Kidney epithelial cell (primary cell): ENCODE data around the gene FAM47E. TPM values are rescaled to one million over a fixed set of nuclear protein-coding genes. Genes with fewer than 3 reads are reported as not detected.
"Not testable (repeated sequence)": the region's sequence is repeated elsewhere in the genome, so short reads cannot be mapped to it uniquely, and the experiment has no call there.

Experiments used
- DNase-seq: peaks from one replicate; pipeline ENCODE4 v3.0.0-alpha.2; 2010; ENCODE audit warnings: low read depth
- H3K27me3 ChIP-seq: 2 replicates; pipeline ENCODE4 v1.6.0; 2011; ENCODE audit warnings: low read length; ENCODE audit not compliant: control insufficient read depth, insufficient read depth
- H3K36me3 ChIP-seq: 2 replicates; pipeline ENCODE4 v1.5.1; 2011; ENCODE audit warnings: low read length; ENCODE audit not compliant: control insufficient read depth, insufficient read depth
- H3K4me3 ChIP-seq: 2 replicates; pipeline ENCODE4 v1.5.1; 2011; ENCODE audit warnings: low read depth, mild to moderate bottlenecking, control low read depth, low read length
- CTCF ChIP-seq: IDR thresholded peaks from 2 replicates; pipeline ENCODE4 v1.5.1; 2011; ENCODE audit warnings: mild to moderate bottlenecking, moderate library complexity, low read length, control low read depth, inconsistent platforms; ENCODE audit not compliant: insufficient read depth, poor library complexity, severe bottlenecking
- total RNA-seq: library from RNA; depleted of rRNA; stranded (reverse); fragments of >200 nt; gene quantifications from 2 replicates; pipeline ENCODE4 v1.2.3, GENCODE V29; 2015

Gene FAM47E
- total RNA-seq, 1 donor from 2014 or later, result 2.3 TPM

- Histone ChIP-seq H3K27me3 (no peaks in the 10 kb centered on the region), H3K4me3 (no peak overlapping the region), H3K36me3 (no peaks in the 10 kb centered on the region)
- DNase-seq, result no peak
- no peak for TF ChIP-seq CTCF
These were observed 27.1 kb downstream of the FAM47E start for GRCh38 chr4:76278583-76278982.

- no peak overlapping the region for H3K4me3 ChIP-seq
- TF ChIP-seq CTCF, result no peak
- no peaks in the 10 kb centered on the region for H3K36me3 ChIP-seq
- DNase-seq, result no peak
- no peaks in the 10 kb centered on the region for H3K27me3 ChIP-seq
These were observed 27.9 kb downstream of the FAM47E start for GRCh38 chr4:76279462-76279861.

GRCh38 chr4:76280488-76281441, 29.2 kb downstream of the FAM47E start:
- no peak overlapping the region for H3K4me3 ChIP-seq
- no peaks in the 10 kb centered on the region for H3K27me3 ChIP-seq
- H3K36me3 ChIP-seq, result no peaks in the 10 kb centered on the region
- TF ChIP-seq CTCF, result no peak
- DNase-seq, result no peak

GRCh38 chr4:76281594-76281993, 30.1 kb downstream of the FAM47E start:
- not testable (repeated sequence) for H3K4me3 ChIP-seq, H3K36me3 ChIP-seq, DNase-seq, H3K27me3 ChIP-seq

GRCh38 chr4:76282941-76283689, 31.6 kb downstream of the FAM47E start:
- H3K4me3 ChIP-seq, result no peak overlapping the region
- TF ChIP-seq CTCF, result no peak
- no peaks in the 10 kb centered on the region for H3K36me3 ChIP-seq
- H3K27me3 ChIP-seq, result no peaks in the 10 kb centered on the region
- no peak for DNase-seq

GRCh38 chr4:76283900-76284299, 32.4 kb downstream of the FAM47E start:
- TF ChIP-seq CTCF, result no peak
- no peaks in the 10 kb centered on the region for H3K36me3 ChIP-seq
- no peaks in the 10 kb centered on the region for H3K27me3 ChIP-seq
- no peak overlapping the region for H3K4me3 ChIP-seq
- DNase-seq, result no peak

GRCh38 chr4:76287811-76288210, 36.3 kb downstream of the FAM47E start:
- DNase-seq, H3K27me3 ChIP-seq, H3K36me3 ChIP-seq, H3K4me3 ChIP-seq: not testable (repeated sequence)
